WTC11 (cell line): ENCODE data around the gene RNF121. TPM values are rescaled to one million over a fixed set of nuclear protein-coding genes. Genes with fewer than 3 reads are reported as not detected.

ENCODE experiments used
- ATAC-seq: fragments of 200-7000 bp; cut with Tn5 transposase; 2 replicates; pipeline ENCODE4 v1.10.0; 2021; ENCODE audit warnings: mild to moderate bottlenecking, moderate library complexity
- CTCF ChIA-PET: fragments of 300-600 bp; sonication (Branson Sonifier 250); formaldehyde crosslinking; loops from one replicate; lab custom pipeline; 2021; ENCODE audit warnings: antibody characterized with exemption; lab: Charles Lee
- POLR2A ChIA-PET: fragments of 350-600 bp; sonication (Branson Sonifier 250); formaldehyde crosslinking; loops from one replicate; lab custom pipeline; 2021; ENCODE audit warnings: antibody characterized with exemption; lab: Charles Lee
- DNase-seq: peaks from one replicate; pipeline ENCODE4 v3.0.0; 2021; ENCODE audit warnings: low spot score
- H3K27ac Mint-ChIP-seq: 2 replicates; pipeline ENCODE4 v1.8.0; 2021; ENCODE audit warnings: mixed read lengths
- H3K27me3 Mint-ChIP-seq: 2 replicates; pipeline ENCODE4 v1.8.0; 2021; ENCODE audit warnings: low read depth, mild to moderate bottlenecking, moderate library complexity, mixed read lengths
- H3K36me3 Mint-ChIP-seq: 2 replicates; pipeline ENCODE4 v1.8.0; 2021; ENCODE audit warnings: mixed read lengths
- H3K4me1 Mint-ChIP-seq: 2 replicates; pipeline ENCODE4 v1.8.0; 2022; ENCODE audit warnings: mixed read lengths
- H3K4me3 Mint-ChIP-seq: 2 replicates; pipeline ENCODE4 v1.8.0; 2021; ENCODE audit warnings: mild to moderate bottlenecking, moderate library complexity, mixed read lengths
- H3K9me3 Mint-ChIP-seq: 2 replicates; pipeline ENCODE4 v1.8.0; 2021; ENCODE audit warnings: mixed read lengths
- ARID4B ChIP-seq: sonication (generic); formaldehyde crosslinking; IDR thresholded peaks from 2 replicates; pipeline ENCODE4 v1.8.0; 2023; ENCODE audit warnings: missing genetic modification reagents, mild to moderate bottlenecking, borderline replicate concordance
- CBFB ChIP-seq: sonication (generic); formaldehyde crosslinking; IDR thresholded peaks from 2 replicates; pipeline ENCODE4 v1.8.1; 2022; ENCODE audit warnings: mild to moderate bottlenecking, low read depth, missing genetic modification reagents
- CREB1 ChIP-seq: sonication (generic); formaldehyde crosslinking; IDR thresholded peaks from 2 replicates; pipeline ENCODE4 v1.8.0; 2023; ENCODE audit warnings: mild to moderate bottlenecking, missing genetic modification reagents
- EMX1 ChIP-seq: fragments of 250-450 bp; sonication (Bioruptor Pico); IDR thresholded peaks from 2 replicates; pipeline ENCODE4 v1.8.0; 2021; ENCODE audit warnings: mild to moderate bottlenecking
- GRHL2 ChIP-seq: fragments of 250-450 bp; sonication (Bioruptor Pico); IDR thresholded peaks from 2 replicates; pipeline ENCODE4 v1.8.0; 2022; ENCODE audit warnings: mild to moderate bottlenecking, moderate library complexity; ENCODE audit not compliant: insufficient replicate concordance, severe bottlenecking
- HMGXB4 ChIP-seq: sonication (generic); formaldehyde crosslinking; IDR thresholded peaks from 2 replicates; pipeline ENCODE4 v1.8.1; 2023; ENCODE audit warnings: mild to moderate bottlenecking, moderate library complexity, missing genetic modification reagents
- NFYB ChIP-seq: sonication (generic); formaldehyde crosslinking; conservative IDR thresholded peaks from 2 replicates; pipeline ENCODE4 v1.8.0; 2022; ENCODE audit warnings: low read depth, missing genetic modification reagents
- PRDM15 ChIP-seq: sonication (generic); formaldehyde crosslinking; IDR thresholded peaks from 2 replicates; pipeline ENCODE4 v1.8.0; 2022; ENCODE audit warnings: missing genetic modification reagents
- SP1 ChIP-seq: sonication (generic); formaldehyde crosslinking; conservative IDR thresholded peaks from 2 replicates; pipeline ENCODE4 v1.8.1; 2022; ENCODE audit warnings: missing genetic modification reagents
- TP53 ChIP-seq: sonication (generic); formaldehyde crosslinking; IDR thresholded peaks from 2 replicates; pipeline ENCODE4 v1.8.1; 2023; ENCODE audit warnings: mild to moderate bottlenecking, missing genetic modification reagents
- ZNF121 ChIP-seq: sonication (generic); formaldehyde crosslinking; IDR thresholded peaks from 2 replicates; pipeline ENCODE4 v1.8.0; 2023; ENCODE audit warnings: missing genetic modification reagents
- ZNF219 ChIP-seq: sonication (generic); formaldehyde crosslinking; IDR thresholded peaks from 2 replicates; pipeline ENCODE4 v1.8.0; 2023; ENCODE audit warnings: missing genetic modification reagents, mild to moderate bottlenecking, borderline replicate concordance
- ZNF425 ChIP-seq: fragments of 250-450 bp; sonication (Bioruptor Pico); conservative IDR thresholded peaks from 2 replicates; pipeline ENCODE4 v1.9.0; 2021; ENCODE audit warnings: mild to moderate bottlenecking
- total RNA-seq: library from RNA; stranded (reverse); gene quantifications from 3 replicates; pipeline ENCODE4 v1.2.3, GENCODE V29; 2021

RNF121 gene
- total RNA-seq, 1 experiment from 2014 or later: 40.2 TPM

GRCh38 chr11:71962428-71963038 lies 33.7 kb downstream of the RNF121 start (continued):
- TF ChIP-seq CBFB (CRISPR knock-in tag): no peak
- TF ChIP-seq TP53 (CRISPR knock-in tag): no peak
- TF ChIP-seq ZNF425: no peak
- TF ChIP-seq EMX1 (CRISPR knock-in tag): no peak
- TF ChIP-seq ZNF219 (CRISPR knock-in tag): no peak
- no peak for TF ChIP-seq NFYB (CRISPR knock-in tag)
- TF ChIP-seq PRDM15 (CRISPR knock-in tag): no peak

- CTCF ChIA-PET: no interaction called here
- DNase-seq (no peak), ATAC-seq (no peak)
- Mint-ChIP-seq H3K4me3 (no peak overlapping the region), H3K27ac (no peak overlapping the region), H3K27me3 (no peaks in the 10 kb centered on the region), H3K4me1 (no peaks in the 10 kb centered on the region), H3K9me3 (no peaks in the 10 kb centered on the region), H3K36me3 (peaks cover 33% of the 10 kb centered on the region)
- no peak for TF ChIP-seq CREB1 (CRISPR knock-in tag)
- no peak for TF ChIP-seq GRHL2 (CRISPR knock-in tag)
- no peak for TF ChIP-seq ZNF121 (CRISPR knock-in tag)
- TF ChIP-seq SP1: no peak
- no peak for TF ChIP-seq HMGXB4
- no peak for TF ChIP-seq ZNF425
- TF ChIP-seq ARID4B (CRISPR knock-in tag): no peak
- POLR2A ChIA-PET: no interaction called here
Measured at GRCh38 chr11:71963468-71963867, 34.6 kb downstream of the RNF121 start.
